Keratinocyte (primary cell): Measurements from ENCODE around the gene ZNF778. TPM values are rescaled to one million over a fixed set of nuclear protein-coding genes. Genes with fewer than 3 reads are reported as not detected.
"Not testable (repeated sequence)": the region's sequence is repeated elsewhere in the genome, so short reads cannot be mapped to it uniquely, and the experiment has no call there.

Source experiments
- DNase-seq: peaks from one replicate; pipeline ENCODE4 v3.0.0-alpha.2; 2011; ENCODE audit warnings: low read depth, missing footprints, low spot score
- FAIRE-seq: peaks from 2 replicates; lab custom pipeline; 2011; peaks lifted over from hg19 to GRCh38; lab: Jason Lieb, UNC
- H2AFZ ChIP-seq: 2 replicates; pipeline ENCODE4 v1.6.0; 2012; ENCODE audit warnings: low read length, control low read depth, inconsistent platforms; ENCODE audit not compliant: control insufficient read depth
- H3K27ac ChIP-seq: 2 replicates; pipeline ENCODE4 v1.5.1; 2011; ENCODE audit warnings: low read length; ENCODE audit not compliant: control insufficient read depth, insufficient read depth
- H3K27me3 ChIP-seq: 3 replicates; pipeline ENCODE4 v1.6.0; 2011; ENCODE audit warnings: low read length; ENCODE audit not compliant: control insufficient read depth, insufficient read depth; ENCODE audit errors: extremely low read depth
- H3K36me3 ChIP-seq, 2 experiments: 2 replicates in 1 of 2; 3 replicates in 1 of 2; pipeline ENCODE4 v1.5.1; 2011; ENCODE audit warnings: low read length in 2 of 2, mild to moderate bottlenecking in 1 of 2; ENCODE audit not compliant: control insufficient read depth in 2 of 2, insufficient read depth in 2 of 2; ENCODE audit errors: extremely low read depth in 1 of 2
- H3K4me1 ChIP-seq: 3 replicates; pipeline ENCODE4 v1.5.1; 2011; ENCODE audit warnings: low read length; ENCODE audit not compliant: control insufficient read depth, insufficient read depth; ENCODE audit errors: extremely low read depth
- H3K4me2 ChIP-seq: 3 replicates; pipeline ENCODE4 v1.6.0; 2011; ENCODE audit warnings: low read depth, low read length; ENCODE audit not compliant: control insufficient read depth, insufficient read depth; ENCODE audit errors: extremely low read depth
- H3K4me3 ChIP-seq, 3 experiments: fragments of 200-600 bp in 1 of 3; sonication (generic) in 1 of 3; 2 replicates in 2 of 3; 3 replicates in 1 of 3; pipeline ENCODE4 v1.5.1; 2011 to 2016; ENCODE audit warnings: low read length in 3 of 3, mild to moderate bottlenecking in 3 of 3, control low read depth in 2 of 3, inconsistent platforms in 1 of 3, low read depth in 1 of 3, mixed read lengths in 1 of 3, mixed run types in 1 of 3, moderate library complexity in 1 of 3; ENCODE audit not compliant: control insufficient read depth in 2 of 3, insufficient read depth in 2 of 3; ENCODE audit errors: extremely low read depth in 1 of 3
- H3K79me2 ChIP-seq: 2 replicates; pipeline ENCODE4 v1.6.0; 2012; ENCODE audit warnings: low read length; ENCODE audit not compliant: control insufficient read depth, insufficient read depth
- H3K9ac ChIP-seq: 3 replicates; pipeline ENCODE4 v1.6.0; 2011; ENCODE audit warnings: low read length; ENCODE audit not compliant: control insufficient read depth, insufficient read depth; ENCODE audit errors: extremely low read depth
- H3K9me1 ChIP-seq: 3 replicates; pipeline ENCODE4 v1.6.0; 2011; ENCODE audit warnings: low read length; ENCODE audit not compliant: control insufficient read depth, insufficient read depth; ENCODE audit errors: extremely low read depth
- H3K9me3 ChIP-seq: 2 replicates; pipeline ENCODE4 v1.5.1; 2012; ENCODE audit warnings: low read depth, low read length; ENCODE audit not compliant: control insufficient read depth
- H4K20me1 ChIP-seq: 3 replicates; pipeline ENCODE4 v1.6.0; 2011; ENCODE audit warnings: low read length; ENCODE audit not compliant: control insufficient read depth, insufficient read depth; ENCODE audit errors: extremely low read depth
- EZH2 ChIP-seq: IDR thresholded peaks from one replicate; pipeline ENCODE4 v1.6.1; 2012; ENCODE audit warnings: inconsistent platforms, mild to moderate bottlenecking, low read length, moderate library complexity
- dilution Hi-C: fragments of 300-500 bp; cut with MboI; formaldehyde crosslinking; loops from one replicate; pipeline ENCODE4 v1.7.0; 2020; ENCODE audit warnings: low sequenced_read_pairs; ENCODE audit not compliant: extremely low pct_ligation_motif_present
- polyA plus RNA-seq, 5 experiments: library from polyadenylated mRNA; depleted of rRNA in 3 of 5; stranded (reverse) in 3 of 5; stranded (forward) in 1 of 5; unstranded in 1 of 5; fragments of >200 nt; gene quantifications; 1 replicate in 1 of 5; 2 replicates in 3 of 5; 3 replicates in 1 of 5; pipeline versions ENCODE4 v1.2.1 to v1.2.3, GENCODE V29; 2011 to 2012; ENCODE audit warnings: missing spikeins in 2 of 5, low read depth in 1 of 5, low replicate concordance in 1 of 5
- TF ChIP-seq, protein P1 (sequence below), 3 experiments: IDR thresholded peaks in 1 of 3; conservative IDR thresholded peaks in 1 of 3; optimal IDR thresholded peaks in 1 of 3; 2 replicates in 2 of 3; 3 replicates in 1 of 3; pipeline versions ENCODE3 to v1.5.1; 2011; ENCODE audit warnings: low read length in 3 of 3, mild to moderate bottlenecking in 3 of 3, moderate library complexity in 2 of 3, control low read depth in 1 of 3, inconsistent platforms in 1 of 3; ENCODE audit not compliant: insufficient read depth in 2 of 3; ENCODE audit errors: extremely low read depth in 1 of 3

Gene ZNF778
- polyA plus RNA-seq, 1 donor (not counting 4 experiments of a cell fraction or from before 2014, with no cell fraction given) = 6.2 TPM

DNA sequence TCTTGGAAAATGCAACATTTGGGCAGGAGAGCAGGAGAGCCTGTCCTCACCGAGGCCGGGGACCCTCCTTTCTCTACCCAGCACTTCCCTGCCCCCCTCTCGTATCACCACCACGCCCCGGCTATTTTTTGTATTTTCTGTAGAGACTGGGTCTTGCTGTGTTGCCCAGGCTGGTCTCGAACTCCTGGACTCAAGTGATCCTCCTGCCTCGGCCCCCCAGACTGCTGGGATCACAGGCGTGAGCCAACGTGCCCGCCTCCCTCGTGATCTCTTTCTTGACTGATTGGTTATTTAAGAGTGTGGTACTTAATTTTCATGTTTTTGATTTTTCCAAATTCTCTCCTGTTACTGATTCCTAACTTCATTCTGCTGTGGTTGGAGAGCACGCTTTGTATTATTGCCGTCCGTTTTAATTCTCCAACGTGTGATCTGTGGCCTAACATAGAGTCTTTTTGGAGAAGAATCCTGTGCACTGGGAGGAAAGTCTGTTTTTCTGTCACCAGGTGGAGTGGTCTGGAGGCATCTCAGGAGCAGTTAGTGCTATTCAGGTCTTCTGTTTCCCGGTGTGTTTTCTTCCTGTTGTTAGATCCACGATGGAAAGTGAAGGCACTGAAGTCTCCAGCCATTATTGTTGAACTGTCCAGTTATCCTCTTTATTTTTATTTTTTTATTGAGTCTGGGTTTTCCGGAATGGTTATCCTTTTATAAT is 40.4 kb downstream of the ZNF778 start:
- dilution Hi-C loops = no loop called here
- Histone ChIP-seq H3K9me1 (no peaks in the 10 kb centered on the region), H3K9me3 (no peaks in the 10 kb centered on the region), H3K36me3 (no peaks in the 10 kb centered on the region), H2AFZ (no peak overlapping the region), H3K4me3 (no peak overlapping the region), H3K79me2 (no peaks in the 10 kb centered on the region), H4K20me1 (no peaks in the 10 kb centered on the region), H3K4me1 (peaks cover 4% of the 10 kb centered on the region), H3K4me2 (peak overlapping the region; percentile 66), H3K27ac (no peak overlapping the region), H3K9ac (no peak overlapping the region), H3K27me3 (peaks cover 14% of the 10 kb centered on the region)
- TF ChIP-seq, protein P1, sequence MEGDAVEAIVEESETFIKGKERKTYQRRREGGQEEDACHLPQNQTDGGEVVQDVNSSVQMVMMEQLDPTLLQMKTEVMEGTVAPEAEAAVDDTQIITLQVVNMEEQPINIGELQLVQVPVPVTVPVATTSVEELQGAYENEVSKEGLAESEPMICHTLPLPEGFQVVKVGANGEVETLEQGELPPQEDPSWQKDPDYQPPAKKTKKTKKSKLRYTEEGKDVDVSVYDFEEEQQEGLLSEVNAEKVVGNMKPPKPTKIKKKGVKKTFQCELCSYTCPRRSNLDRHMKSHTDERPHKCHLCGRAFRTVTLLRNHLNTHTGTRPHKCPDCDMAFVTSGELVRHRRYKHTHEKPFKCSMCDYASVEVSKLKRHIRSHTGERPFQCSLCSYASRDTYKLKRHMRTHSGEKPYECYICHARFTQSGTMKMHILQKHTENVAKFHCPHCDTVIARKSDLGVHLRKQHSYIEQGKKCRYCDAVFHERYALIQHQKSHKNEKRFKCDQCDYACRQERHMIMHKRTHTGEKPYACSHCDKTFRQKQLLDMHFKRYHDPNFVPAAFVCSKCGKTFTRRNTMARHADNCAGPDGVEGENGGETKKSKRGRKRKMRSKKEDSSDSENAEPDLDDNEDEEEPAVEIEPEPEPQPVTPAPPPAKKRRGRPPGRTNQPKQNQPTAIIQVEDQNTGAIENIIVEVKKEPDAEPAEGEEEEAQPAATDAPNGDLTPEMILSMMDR (optimal IDR thresholded peaks at IDR 0.05 in 1 of 3, IDR thresholded peaks at IDR 0.05 in 1 of 3, conservative IDR thresholded peaks at IDR 0.05 in 1 of 3; ENCODE audit: extremely low read depth in 1 of 3, insufficient read depth in 2 of 3, low read length in 3 of 3) = no peak
- no peak for TF ChIP-seq EZH2
- FAIRE-seq = no peak
- no peak for DNase-seq

DNA sequence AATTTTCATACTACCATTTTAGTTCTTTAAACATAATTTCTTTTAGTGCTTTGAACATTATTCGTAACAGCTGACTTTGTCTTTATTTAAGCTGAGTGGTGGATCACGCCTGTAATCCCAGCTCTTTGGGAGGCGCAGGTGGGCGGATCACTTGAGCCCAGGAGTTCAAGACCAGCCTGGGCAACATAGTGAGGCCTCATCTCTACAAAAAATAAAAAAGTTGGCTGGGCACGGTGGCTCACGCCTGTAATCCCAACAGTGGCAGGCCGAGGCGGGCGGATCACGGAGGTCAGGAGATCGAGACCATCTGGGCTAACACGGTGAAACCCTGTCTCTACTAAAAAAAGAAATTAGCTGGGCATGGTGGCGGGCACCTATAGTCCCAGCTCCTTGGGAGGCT is 42.4 kb downstream of the ZNF778 start:
- FAIRE-seq, H3K9me3 ChIP-seq, dilution Hi-C loops: not testable (repeated sequence)

More for the DNA sequence above, 42.4 kb downstream of the ZNF778 start:
- DNase-seq, H3K4me1 ChIP-seq, H3K79me2 ChIP-seq, H2AFZ ChIP-seq, H4K20me1 ChIP-seq, H3K36me3 ChIP-seq, H3K4me2 ChIP-seq, H3K4me3 ChIP-seq, H3K9ac ChIP-seq, H3K27ac ChIP-seq, H3K9me1 ChIP-seq: not testable (repeated sequence)
- peaks cover 14% of the 10 kb centered on the region for H3K27me3 ChIP-seq
